HG03095 (cell line): ENCODE measurements around the gene SEPTIN10.

Experiments
- ATAC-seq: cut with Tn5 transposase; IDR thresholded peaks from one replicate; pipeline ENCODE4 v1.9.1; 2021; ENCODE audit warnings: moderate library complexity; ENCODE audit not compliant: unreplicated experiment

The SEPTIN10 gene

DNA sequence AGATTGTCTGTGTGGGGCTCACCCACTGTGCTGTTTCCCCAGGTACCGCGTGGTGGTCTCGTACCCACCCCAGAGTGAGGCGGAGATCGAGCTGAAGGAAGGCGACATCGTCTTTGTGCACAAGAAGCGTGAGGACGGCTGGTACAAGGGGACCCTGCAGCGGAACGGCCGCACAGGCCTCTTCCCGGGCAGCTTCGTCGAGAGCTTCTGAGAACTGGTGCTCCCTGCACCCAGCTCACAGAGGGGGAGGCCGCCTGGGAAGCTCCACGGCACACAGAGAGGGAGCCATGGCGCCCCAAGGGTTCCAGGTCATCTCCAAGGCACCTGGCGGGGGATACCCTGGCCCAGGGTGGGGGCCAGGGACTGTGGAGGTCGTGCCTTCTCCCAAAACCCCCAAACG, 112.3 kb downstream of the SEPTIN10 start:
- ATAC-seq: no peak

DNA sequence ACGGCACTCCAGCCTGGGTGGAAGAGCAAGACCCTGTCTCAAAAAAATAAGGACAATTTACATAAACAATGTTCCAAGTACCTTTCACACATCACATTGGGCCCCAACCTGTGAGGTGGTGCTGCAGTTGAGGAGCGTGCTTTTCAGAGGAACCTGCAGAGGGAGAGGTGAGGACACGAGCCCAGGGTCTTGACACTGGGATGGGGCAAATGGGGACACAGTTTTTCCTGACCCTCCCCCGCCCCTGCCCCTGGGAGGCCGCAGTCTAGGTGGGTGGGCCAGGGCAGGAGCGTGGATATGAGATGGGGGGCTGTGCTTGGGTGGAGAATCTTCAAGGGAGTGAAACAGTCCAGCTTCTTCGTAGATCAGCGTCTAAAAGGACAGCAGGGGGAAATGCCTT, 112.9 kb downstream of the SEPTIN10 start:
- ATAC-seq: no peak

- no peak for ATAC-seq
These were observed 114.2 kb downstream of the SEPTIN10 start for GRCh38 chr2:109499566-109499965.

GRCh38 chr2:109498906-109499305, 114.9 kb downstream of the SEPTIN10 start:
- no peak for ATAC-seq

DNA sequence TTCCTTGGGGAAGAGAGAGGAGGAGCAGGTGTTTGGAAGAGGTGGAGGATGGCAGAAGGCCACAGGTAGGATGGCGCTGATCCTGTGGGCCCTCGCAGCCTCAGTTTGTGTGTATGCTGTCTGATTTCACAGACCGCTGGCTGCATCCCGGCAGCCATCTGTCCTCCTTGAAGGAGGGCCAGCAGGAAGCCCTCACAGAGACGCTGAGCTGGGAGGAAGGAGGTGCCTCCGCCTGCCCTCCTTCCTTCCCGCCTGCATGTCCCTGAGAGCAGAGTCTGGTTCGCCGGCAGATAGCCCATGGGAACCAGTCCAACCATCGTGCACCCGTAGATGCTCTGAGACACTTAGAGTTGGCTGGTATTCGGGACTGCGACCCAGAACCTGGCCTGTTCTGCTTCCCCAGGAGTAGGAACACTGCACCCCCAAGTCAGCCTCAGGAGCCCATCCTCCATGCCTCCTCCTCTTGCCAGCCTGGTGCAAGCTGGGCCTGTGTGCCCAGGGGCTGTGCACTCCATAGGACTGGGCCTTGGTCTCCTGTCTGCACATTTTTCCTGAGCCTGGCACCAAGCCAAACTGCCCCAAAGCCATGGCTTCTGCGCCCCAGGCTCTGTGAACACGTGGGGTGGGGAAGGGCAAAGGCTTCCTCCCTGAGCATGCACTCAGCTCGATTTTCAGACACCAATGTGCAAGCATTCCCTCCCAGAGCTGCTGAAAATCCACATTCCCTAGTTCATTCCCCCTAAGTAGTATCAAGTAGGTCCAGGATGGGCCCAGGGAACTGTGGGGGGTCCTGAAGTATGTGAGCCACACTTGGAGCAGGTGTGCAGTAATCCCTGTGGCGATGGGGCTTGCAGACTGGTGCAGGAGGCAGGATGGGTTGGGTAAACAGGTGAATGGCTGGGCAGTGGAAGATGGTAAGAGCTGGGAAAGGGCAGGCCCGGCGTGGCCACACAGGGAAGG, 115.6 kb downstream of the SEPTIN10 start:
- no peak for ATAC-seq

DNA sequence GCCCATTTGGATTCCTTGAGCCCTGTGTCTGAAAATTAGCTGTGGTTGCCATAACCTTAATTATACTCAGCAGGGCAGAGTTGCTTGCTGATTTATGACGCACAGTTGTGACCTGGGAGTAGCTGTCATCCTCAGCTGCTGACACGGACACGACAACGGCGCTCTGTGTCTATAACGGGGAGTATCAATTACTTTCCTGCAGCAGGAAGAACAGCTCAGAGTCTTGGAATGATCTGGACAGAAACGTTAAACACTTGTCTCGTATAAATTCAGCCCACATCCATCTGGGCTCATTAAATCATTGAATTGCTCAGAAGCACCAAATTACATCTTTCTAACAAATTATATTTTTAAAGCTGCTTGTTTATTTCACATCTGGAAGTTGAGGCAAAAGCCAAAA, 116.3 kb downstream of the SEPTIN10 start:
- no peak for ATAC-seq

DNA sequence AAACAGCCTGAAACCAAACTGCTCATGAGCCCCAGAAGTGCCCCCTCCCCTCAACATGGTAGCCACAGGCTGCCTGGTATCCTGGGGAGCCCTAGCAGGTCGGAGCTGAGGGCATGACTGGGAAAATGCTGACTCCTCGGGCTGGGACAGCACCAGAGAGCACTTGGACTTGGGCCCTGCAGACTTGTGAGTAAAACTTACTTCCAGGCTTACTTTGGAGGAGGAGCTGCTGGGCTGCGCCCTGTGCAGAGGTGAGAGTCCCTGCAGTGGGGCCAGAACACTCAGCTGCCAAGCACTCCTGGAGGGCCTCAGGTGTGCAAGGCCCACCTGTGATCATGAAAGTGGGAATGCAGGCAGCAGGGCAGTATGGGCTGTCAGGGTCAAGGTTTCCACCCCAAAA, 119.4 kb downstream of the SEPTIN10 start:
- ATAC-seq: no peak

DNA sequence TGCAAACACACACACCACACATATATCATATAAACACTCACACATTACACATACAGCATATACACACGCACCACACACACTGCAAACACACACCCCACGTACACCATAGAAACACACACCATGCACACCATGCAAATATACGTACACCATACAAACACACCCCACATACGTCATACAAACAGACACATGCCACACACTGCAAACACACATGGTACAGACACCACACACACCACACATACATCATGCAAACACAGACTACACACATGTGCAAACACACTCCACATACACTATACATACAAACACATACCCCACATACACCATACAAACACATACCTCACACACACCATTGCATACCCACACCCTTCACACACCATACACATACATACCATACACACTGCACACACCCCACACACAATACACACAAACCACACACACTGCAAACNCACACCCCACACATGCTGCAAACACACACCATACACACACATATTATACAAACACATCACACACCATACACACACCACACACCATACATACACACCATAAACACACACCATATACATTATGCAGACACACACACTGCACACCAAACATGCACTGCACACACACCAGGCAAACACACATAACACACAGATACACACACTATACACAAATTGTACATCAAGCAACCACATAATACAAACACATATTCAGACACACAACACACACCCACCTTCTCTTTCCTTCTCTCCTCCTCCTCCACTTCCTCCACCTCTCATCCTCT, 120.4 kb downstream of the SEPTIN10 start:
- ATAC-seq: no peak
